ENCODE measurements around the gene COPA.
"Not testable (repeated sequence)": the region's sequence is repeated elsewhere in the genome, so short reads cannot be mapped to it uniquely, and the experiment has no call there.

The COPA gene

DNA sequence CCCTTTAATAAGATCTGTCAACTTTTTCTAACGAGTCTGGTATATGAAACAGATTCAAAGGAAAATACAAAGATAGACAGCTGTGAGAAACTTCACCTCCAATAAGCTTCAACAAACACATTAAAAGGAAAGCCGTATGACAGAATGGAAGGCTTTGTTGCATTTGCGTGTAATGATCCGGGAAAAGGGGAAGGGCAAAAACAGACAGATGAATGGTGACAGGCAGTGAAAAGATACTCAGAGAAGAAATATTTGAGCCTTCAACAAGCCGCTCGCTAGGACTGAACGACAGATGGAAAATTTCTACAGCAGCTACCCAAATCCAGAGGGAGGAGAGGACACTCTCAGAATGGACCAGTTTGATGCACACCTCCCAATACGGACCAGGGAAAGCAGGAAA is 14.9 kb downstream of the COPA start:
- no peak for DNase-seq (ENCODE audit: low read depth in 2 of 3, low spot score in 1 of 3)

DNA sequence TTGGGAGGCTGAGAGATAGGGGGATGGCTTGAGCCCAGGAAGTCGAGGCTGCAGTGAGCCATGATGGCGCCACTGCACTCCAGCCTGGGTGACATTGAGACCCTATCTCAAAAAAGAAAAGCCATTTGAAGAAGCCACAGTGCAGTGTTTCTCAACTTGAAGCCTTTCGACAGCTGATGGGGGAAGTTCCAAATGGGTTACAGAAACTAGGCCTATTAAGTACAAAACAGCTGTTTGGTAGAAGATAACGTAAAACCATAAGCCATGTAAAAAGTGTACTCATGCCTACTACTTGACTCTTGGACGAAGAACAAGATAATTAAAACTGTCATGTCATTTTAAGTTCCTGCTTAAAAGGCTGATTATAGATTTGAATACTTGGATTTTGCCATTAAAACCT is 16.6 kb downstream of the COPA start:
- DNase-seq (ENCODE audit: low read depth in 2 of 3, low spot score in 1 of 3), result no peak

DNA sequence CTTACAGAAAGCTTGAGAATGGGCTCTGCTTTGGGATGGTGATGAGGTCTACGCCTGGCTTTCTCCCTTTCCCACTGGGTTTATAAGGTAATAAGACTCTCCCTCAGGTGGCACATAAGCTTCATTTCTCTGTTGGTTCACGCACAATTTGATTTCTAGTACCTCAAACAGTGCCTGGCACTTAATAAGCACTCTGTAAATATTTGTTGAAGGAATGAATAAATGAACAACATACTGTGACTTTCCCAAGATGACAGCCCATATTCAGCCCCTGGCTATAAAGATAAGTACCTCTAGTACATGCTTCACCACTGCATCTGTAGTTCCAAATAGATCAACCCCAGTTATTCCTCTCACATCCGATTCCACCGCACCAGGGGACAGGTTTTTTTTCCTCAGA is 17.8 kb downstream of the COPA start:
- DNase-seq (ENCODE audit: low read depth in 2 of 3, low spot score in 1 of 3), result no peak

DNA sequence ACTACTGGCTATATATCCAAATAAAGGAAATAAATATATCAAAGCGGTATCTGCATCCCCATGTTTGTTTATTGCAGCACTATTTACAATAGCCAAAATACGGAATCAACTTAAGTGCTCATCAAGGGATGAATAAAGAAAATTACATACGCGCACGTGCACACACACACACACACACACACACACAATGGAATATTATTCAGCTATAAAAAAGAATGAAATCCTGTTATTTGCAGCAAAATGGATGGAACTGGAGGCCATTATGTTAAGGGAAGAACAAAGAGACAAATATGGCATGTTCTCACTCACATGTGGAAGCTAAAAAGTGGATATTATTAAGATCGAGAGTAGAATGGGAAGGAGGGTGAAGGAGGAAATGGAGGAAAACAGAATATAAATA is 20.2 kb downstream of the COPA start:
- DNase-seq (ENCODE audit: low read depth in 2 of 3, low spot score in 1 of 3), result no peak

DNA sequence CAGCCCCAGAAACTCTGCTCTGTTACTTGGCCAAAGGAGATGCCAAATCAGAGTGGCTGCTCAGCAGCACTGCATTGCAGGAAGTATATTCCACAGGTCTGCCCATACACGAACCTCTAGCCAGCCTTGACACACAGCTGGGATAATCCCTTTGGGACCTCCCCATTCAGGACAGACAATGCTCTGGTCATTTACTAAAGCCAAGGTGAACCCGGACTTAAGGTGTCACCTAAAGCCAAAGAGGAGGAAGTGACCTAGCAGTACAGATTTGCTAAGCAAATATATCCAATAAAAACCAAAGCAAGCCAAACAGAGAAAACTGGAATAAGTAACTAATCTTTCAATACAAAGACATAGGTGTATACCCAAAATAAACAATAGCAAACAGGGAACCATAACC is 27.7 kb downstream of the COPA start:
- DNase-seq (ENCODE audit: low read depth in 2 of 3, low spot score in 1 of 3), result no peak

DNA sequence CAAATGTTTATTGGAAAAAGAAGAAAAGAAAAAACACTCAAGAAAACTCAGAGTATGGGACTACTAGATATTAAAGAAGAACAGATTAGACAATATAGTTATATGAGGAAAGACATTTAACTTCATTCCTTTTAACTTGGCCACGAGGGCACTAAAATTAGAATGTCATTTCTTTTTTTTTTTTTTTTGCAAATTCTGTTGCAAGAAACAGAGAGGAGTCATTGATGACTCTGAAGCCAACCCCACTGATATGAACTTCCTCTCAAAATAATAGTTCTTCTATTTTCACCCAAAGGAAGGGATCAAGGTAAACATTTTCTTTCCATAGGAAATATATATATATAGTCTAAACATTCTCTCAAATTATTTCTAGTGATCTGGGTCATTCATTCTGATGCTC is 33.5 kb downstream of the COPA start:
- no peak for DNase-seq (ENCODE audit: low read depth in 2 of 3, low spot score in 1 of 3)

DNA sequence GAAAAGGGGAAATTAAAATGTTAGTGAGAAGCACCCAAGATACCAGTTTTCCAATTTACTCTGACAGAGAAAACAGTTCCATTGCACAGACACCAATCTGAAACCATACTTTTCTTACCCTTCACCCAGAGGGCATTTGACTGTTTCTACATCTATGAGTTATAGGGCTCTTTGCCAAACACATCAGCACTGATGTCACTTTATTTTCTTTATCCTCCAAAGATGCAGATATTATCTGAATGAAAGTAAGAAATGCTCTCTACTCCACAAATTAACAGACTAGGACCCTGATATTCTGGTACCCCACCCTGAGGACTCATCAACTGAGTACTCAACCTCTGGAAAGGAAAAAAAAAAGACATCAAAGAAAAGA is 33.9 kb downstream of the COPA start:
- DNase-seq (ENCODE audit: low read depth in 2 of 3, low spot score in 1 of 3), result no peak

DNA sequence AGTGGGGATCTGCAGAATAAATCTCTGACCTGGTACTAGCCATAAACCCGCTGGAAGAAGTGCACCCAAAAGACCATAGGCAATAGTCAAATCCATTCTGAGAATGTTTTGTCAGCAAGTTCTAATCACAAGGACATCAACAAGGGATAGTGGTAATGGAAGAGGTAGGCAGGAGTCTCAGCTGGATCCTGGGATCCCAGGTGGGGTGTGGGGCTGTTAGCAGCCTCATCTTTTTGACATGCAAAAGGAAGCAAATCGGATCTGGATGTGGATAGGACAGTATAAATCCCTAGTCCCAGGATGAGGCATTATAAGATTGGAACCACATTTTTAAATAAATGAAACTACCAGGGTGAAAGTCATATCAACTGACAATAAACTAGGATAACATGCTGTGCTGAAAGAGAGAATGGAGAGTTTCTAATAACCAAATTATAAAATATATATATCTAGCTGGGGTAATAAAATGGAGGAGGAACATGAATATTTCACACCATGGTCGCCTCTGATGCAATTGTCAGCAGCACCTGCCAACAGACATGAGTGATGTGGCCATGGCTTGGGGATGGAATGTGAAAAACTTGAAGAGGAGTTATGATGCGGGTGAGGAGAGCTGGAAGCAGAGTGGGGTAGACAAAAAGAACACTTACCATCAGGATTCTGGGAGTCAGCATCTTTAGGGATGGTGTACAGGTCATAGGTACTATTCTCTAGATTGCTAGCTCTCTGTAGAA is 34.4 kb downstream of the COPA start:
- no peak for DNase-seq (ENCODE audit: low read depth in 2 of 3, low spot score in 1 of 3)

DNA sequence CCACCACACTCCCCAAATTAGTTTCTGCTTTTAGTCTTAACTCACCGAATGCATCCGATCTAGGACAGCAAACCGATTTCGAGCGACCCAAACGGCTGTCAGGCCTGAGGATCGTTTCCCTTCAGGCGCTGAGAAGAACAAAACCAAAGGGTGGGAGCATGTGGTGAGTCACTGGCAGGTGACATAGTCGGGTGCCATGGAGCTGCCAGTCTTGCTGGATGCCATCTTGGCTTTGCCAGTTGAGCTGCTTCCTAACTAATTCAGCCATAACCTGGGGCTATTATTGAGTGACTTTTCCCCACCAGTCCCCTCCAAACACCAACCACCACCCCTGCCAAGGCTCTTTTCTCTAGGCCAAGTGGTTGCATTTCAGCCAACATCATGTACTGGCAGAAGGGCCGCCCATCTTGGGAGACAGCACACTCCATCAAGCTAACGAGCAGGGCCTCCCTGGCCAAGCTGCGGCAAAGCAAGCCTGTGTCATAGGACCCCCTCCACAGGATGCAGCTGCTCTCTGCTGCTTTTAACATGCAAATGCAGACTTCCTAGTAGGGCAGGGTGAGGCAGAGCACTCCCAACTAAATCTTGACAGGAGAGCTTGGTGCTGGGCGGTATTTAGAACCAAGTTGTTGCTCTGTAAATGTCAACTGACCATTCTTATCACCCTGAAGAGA is 35.8 kb downstream of the COPA start:
- no peak for DNase-seq (ENCODE audit: low read depth in 2 of 3, low spot score in 1 of 3)

DNA sequence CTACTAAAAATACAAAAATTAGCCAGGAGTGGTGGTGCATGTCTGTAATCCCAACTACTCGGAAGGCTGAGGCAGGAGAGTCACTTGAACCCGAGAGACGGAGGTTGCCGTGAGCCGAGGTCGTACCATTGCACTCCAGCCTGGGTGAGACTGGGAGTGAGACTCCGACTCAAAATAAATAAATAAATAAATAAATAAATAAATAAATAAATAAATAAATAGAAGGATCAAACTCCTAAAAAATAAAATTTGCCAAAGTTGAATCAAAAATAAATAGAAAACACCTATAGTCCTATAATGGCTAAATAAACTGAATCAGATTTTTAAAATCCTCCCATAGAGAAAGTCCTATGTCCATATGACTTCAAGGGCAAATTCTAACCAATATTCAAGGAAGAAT is 42.9 kb downstream of the COPA start:
- DNase-seq (ENCODE audit: low read depth in 2 of 3, low spot score in 1 of 3), result no peak

DNA sequence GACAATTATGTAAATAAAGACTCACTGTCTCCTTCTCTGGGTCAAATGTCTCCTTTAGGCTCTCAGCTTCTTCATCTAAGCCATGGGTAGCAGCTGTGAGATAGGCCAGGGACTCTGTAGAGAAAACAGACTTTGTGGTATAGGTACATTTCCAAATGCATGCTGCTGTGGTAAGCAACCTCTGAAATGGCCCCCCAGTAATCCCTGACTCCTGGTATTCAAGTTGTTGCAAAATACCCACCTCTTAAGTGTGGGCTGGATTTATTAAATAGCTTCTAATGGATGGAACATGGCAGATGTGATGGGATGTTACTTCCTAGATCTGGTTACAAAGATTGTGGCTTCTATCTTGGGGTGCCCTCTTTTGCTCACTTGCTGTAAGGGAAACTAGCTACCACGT is 47.0 kb downstream of the COPA start:
- no peak for DNase-seq (ENCODE audit: low read depth in 2 of 3, low spot score in 1 of 3)

DNA sequence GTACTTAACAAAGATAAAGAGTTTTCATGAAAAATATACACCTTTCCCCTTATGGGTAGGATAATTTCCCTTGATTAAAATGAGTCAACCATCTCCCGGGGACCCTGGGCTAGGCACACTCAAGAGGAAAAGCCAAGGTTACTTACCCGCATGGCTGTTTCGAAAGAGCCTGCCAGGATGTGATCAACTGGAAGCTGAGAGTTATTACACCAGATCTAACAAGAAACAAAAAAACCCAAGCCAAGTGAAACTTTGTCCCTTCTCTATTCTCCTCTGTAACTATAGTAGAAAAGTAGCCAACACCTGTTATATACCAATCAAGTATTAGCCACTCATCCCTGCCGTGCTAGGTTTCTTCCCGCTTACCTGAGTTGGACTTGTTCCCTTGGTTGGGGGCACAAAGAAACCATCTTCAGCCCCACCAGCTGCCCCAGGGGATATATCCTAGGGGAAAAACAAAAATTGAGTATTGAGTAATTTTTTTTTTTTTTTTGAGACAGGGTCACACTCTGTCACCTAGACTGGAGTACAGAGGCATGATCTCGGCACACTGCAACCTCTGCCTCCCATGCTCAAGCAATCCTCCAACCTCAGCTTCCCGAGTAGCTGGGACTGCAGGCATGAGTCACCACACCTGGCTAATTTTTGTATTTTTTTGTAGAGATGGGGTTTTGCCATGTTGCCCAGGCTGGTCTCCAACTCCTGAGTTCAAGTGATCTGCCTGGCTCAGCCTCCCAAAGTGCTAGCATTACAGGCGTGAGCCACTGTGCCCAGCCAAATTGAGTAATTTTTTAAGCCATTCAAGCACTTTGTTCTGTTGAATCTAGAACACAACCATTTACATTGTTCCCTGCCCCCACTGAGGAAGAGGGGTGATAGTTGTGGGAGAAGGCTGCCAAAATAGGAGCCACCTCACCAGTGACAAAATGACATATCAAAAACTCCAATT is 49.8 kb downstream of the COPA start:
- DNase-seq (ENCODE audit: low read depth in 2 of 3, low spot score in 1 of 3), result no peak

DNA sequence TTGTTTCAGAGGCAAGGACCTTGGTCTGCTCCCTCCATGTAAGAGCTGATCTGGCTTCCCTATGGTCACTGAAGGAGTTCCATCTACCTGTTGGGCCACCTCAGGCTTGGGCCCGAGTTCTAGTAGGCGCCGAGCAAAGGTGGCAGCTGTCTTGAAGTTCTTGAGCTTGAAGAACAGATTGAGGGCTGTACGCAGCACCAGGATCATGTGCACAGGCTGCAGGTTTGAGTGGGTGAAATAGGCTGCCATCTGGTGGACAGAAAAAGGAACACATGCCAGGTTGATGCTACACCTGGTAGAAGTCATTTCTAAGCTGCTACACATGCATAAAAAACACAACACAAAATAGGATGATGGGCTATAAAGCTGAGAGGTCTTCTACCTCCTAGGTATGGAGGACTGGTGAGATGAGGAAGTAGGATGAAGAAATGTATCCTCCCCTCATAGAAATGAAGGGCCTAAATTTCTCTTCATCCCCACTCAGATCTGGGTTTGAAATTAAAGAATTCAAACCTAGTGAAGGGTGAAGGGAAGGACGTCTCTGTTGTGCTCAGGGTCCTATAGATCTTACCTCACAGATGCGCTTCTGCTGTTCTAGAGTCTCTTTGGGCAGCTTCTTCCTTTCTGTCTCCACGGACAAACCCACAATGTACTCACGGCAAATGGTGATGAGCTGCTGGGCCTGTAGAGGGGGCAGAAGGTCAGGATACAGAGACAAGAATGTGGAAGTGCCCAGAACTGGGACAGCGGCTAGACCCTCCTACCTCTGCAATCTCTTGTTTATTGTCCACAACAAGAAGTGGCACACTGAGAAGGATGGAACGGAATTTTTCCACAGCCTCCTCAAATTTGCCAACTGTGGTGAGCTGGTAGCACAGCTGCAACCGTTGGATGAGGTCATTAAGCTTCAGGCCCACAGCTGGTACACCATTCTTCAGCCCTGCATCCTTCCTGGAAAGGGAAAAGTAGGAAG is 51.5 kb downstream of the COPA start:
- peak; percentile 31 to 62 (median 39) for DNase-seq (ENCODE audit: low read depth in 2 of 3, low spot score in 1 of 3)

DNA sequence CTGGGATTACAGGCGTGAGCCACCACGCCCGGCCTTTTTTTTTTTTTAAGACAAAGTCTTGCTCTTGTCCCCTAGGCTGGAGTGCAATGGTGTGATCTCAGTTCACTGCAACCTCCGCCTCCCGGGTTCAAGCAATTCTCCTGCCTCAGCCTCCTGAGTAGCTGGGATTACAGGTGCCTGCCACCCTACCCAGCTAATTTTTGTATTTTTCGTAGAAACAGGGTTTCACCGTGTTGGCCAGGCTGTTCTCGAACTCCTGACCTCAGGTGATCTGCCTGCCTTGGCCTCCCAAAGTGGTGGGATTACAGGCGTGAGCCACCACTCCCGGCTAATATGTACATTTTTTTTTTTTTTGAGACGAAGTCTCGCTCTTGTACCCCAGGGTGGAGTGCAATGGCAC is 55.3 kb downstream of the COPA start:
- DNase-seq (ENCODE audit: low read depth in 2 of 3, low spot score in 1 of 3), result not testable (repeated sequence)

DNA sequence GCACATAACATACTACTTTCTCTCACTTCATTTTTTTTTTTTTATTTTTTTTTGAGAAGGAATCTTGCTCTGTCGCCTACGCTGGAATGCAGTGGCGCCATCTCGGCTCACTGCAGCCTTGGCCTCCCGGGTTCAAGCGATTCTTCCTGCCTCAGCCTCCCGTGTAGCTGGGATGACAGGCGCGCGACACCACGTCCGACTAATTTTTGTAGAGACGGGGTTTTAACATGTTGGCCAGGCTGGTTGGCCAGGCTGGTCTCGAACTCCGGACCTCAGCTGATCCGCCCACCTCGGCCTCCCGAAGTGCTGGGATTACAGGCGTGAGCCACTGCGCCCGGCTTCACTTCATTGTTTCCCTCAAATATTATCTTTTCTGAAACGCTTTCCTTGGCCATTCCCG is 57.5 kb downstream of the COPA start:
- no peak for DNase-seq (ENCODE audit: low read depth in 2 of 3, low spot score in 1 of 3)

DNA sequence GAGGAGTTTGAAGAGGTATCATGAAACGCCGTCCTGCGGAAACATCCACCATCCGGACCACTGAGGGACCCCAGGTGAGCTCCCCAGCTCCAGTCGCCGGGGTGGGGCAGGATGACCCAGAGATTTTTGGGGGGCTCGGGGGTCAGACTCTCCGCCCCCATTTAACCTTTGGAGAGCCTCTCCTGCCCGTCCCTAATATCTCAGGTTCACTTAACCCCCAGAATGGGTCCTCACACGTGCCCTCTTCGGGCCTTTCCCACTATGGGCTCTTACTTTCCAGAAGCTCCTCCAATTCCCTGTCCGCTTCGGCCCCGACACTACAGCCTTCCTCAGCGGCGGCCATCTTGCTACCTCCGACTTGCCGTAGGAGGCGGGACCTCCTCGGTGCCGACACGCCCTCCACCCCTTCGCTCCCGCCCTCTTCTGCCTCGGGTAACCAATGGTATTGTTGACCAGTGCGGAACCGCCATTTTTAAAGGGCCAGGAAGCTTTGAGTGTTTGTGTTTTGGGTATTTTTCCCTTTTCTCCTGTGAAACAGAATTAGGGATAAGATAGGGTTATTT is 58.2 kb downstream of the COPA start, which contains the start of gene PEX19:
Gene PEX19 (minus strand): TSS at position 352 of the 563 bp plus-strand sequence. CDS start 9 bp downstream, at position 343.
- DNase-seq (ENCODE audit: low read depth in 2 of 3, low spot score in 1 of 3), result peak; percentile 89 to 93 (median 91)

DNA sequence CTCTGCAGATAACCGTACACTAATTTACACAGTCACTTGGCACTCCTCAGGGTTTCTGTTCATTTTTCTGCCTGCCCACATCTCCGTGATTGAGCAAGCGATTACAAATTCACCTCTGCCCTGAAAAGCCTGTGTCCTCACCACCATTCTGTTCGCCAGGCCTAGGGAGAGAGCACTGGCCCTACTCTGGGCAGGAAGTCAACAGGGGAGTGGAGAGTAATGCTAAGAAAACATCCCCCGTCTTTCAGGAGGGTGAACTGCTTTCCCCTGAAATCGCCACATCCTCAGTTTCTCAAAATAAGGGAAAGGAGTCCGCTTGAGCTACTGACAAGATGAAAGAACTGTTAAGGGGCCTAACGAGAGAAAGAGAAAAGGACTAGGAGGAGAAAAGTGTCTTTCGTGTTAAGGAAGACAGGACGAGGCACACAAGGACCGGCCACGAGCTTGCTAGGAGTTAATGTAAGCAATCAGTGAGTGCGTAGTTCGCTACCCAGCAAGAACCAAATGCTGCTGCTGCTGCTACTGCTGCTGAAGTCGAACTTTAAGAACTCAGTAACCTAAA is 58.7 kb downstream of the COPA start:
- DNase-seq (ENCODE audit: low read depth in 2 of 3, low spot score in 1 of 3), result no peak

DNA sequence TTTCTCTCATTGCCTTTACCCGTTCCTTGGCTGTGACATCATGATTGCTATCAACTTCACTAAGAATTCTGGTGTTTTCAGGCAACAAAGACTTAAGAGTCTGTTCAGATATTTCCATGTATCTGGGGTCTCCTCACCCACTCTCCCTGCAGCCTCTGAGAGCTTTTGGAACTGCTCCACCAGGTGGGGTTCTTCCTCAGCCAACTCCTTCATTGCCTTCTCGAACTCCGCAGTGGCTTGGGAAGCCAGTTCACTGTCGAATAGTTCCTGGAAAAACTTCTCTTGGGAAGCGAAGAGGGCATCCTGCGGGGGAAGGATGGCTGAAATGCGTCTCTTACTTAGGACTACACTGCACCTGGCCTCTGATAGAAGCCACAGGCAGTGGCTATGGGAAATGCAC is 60.2 kb downstream of the COPA start:
- no peak for DNase-seq (ENCODE audit: low read depth in 2 of 3, low spot score in 1 of 3)

DNA sequence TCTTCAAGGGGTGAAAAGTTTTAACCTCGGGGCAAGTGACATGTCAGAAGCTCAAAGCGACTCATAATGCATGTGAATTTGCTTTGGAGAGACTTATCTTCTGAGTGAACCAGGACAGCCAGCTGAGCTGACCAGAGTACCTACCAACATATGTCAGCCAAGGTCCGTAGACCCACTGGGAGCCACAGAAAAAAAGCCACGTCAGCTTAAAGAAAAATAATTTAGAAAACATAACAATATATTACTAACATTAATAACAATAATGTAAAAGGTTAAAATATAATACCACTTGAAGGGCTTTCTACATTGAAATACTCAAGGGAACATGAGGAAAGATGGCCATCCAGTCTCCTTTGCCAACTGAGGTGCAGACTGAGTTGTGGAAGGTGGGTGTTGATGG is 65.1 kb downstream of the COPA start:
- DNase-seq (ENCODE audit: low read depth in 2 of 3, low spot score in 1 of 3), result no peak

DNA sequence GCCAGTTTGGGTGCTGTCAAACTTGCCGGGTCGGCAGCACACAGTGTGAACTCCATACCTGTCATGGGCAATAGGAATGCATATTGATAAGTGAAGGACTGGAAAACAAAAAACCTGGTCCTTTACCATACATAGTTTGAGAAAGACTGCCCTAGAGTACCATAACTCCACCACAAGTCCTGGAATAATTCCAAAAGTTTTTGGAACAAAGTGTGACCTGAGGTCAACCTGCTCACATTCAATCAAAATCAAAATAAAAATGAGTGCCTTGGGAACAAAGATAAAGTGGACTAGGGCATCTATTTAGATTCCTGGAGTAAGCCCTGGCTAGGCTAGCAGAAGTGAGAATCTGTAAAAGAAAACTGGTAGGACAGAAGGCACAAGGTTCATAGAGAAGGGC is 65.7 kb downstream of the COPA start:
- no peak for DNase-seq (ENCODE audit: low read depth in 2 of 3, low spot score in 1 of 3)
